ENCODE results near the gene RAD9A. TPM values are rescaled to one million over a fixed set of nuclear protein-coding genes. Genes with fewer than 3 reads are reported as not detected.

RAD9A gene
- total and polyA plus RNA-seq, 2 experiments from 2014 or later, result 13.9 to 17.0 TPM

DNA sequence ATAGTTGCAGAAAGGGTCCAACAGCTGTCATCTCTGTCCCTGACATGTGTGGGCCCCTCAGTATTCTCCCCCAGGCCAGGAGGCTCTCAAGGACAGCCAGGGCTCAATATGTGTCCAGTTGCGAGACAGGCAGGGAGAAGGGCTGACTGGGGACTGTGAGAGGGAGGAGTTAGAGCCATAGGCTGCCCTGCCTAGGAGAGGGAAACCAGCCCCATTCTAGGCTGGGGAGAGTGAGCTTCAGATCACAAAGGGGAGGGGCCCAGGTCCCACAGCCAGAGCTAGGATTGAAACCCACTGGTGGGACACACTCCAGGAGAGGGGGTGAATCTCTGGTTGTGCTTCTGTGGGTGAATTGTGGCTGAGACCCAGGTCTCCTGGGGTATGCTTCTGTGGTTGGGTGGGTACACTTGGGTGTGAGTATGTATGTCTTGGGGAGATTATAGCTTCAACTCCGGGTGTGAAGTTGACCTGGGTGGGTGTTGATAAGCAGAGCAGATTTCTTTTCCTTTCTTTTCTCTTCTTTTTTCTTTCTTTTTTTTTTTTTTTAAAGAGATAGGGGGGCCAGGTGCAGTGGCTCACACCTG, 21.6 kb downstream of the RAD9A start:
- DNase-seq (ENCODE audit: low spot score) (no peak), ATAC-seq (no peak)
- H3K79me2 ChIP-seq (replicated peaks; ENCODE audit: insufficient read depth), result no peaks in the 10 kb centered on the region
- no peaks in the 10 kb centered on the region for H4K20me1 ChIP-seq (replicated peaks; ENCODE audit: insufficient read depth)
- H3K4me1 Mint-ChIP-seq, result peaks cover 26% of the 10 kb centered on the region
- TF ChIP-seq POLR2AphosphoS5 (IDR thresholded peaks at IDR 0.05; ENCODE audit: low read depth) (no peak), CREB1 (CRISPR knock-in tag; IDR thresholded peaks at IDR 0.05; ENCODE audit: low read depth) (no peak), STAT1 (IDR thresholded peaks at IDR 0.05; ENCODE audit: unreplicated experiment) (no peak), NANOG (IDR thresholded peaks at IDR 0.05; ENCODE audit: borderline replicate concordance) (no peak), EZH2 (IDR thresholded peaks at IDR 0.05; ENCODE audit: low read depth, unreplicated experiment) (no peak), JUNB (IDR thresholded peaks at IDR 0.05; ENCODE audit: unreplicated experiment) (no peak), EZH2phosphoT487 (IDR thresholded peaks at IDR 0.05; ENCODE audit: unreplicated experiment) (no peak), ZNF331 (CRISPR knock-in tag; IDR thresholded peaks at IDR 0.05; ENCODE audit: low read depth) (no peak), ZNF114 (CRISPR knock-in tag; IDR thresholded peaks at IDR 0.05) (no peak)
- TF ChIP-seq, protein P1, sequence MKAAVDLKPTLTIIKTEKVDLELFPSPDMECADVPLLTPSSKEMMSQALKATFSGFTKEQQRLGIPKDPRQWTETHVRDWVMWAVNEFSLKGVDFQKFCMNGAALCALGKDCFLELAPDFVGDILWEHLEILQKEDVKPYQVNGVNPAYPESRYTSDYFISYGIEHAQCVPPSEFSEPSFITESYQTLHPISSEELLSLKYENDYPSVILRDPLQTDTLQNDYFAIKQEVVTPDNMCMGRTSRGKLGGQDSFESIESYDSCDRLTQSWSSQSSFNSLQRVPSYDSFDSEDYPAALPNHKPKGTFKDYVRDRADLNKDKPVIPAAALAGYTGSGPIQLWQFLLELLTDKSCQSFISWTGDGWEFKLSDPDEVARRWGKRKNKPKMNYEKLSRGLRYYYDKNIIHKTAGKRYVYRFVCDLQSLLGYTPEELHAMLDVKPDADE (IDR thresholded peaks at IDR 0.05), result no peak
- TF ChIP-seq, protein P2, sequence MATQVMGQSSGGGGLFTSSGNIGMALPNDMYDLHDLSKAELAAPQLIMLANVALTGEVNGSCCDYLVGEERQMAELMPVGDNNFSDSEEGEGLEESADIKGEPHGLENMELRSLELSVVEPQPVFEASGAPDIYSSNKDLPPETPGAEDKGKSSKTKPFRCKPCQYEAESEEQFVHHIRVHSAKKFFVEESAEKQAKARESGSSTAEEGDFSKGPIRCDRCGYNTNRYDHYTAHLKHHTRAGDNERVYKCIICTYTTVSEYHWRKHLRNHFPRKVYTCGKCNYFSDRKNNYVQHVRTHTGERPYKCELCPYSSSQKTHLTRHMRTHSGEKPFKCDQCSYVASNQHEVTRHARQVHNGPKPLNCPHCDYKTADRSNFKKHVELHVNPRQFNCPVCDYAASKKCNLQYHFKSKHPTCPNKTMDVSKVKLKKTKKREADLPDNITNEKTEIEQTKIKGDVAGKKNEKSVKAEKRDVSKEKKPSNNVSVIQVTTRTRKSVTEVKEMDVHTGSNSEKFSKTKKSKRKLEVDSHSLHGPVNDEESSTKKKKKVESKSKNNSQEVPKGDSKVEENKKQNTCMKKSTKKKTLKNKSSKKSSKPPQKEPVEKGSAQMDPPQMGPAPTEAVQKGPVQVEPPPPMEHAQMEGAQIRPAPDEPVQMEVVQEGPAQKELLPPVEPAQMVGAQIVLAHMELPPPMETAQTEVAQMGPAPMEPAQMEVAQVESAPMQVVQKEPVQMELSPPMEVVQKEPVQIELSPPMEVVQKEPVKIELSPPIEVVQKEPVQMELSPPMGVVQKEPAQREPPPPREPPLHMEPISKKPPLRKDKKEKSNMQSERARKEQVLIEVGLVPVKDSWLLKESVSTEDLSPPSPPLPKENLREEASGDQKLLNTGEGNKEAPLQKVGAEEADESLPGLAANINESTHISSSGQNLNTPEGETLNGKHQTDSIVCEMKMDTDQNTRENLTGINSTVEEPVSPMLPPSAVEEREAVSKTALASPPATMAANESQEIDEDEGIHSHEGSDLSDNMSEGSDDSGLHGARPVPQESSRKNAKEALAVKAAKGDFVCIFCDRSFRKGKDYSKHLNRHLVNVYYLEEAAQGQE (IDR thresholded peaks at IDR 0.05; ENCODE audit: unreplicated experiment), result no peak
- TF ChIP-seq, protein P3, sequence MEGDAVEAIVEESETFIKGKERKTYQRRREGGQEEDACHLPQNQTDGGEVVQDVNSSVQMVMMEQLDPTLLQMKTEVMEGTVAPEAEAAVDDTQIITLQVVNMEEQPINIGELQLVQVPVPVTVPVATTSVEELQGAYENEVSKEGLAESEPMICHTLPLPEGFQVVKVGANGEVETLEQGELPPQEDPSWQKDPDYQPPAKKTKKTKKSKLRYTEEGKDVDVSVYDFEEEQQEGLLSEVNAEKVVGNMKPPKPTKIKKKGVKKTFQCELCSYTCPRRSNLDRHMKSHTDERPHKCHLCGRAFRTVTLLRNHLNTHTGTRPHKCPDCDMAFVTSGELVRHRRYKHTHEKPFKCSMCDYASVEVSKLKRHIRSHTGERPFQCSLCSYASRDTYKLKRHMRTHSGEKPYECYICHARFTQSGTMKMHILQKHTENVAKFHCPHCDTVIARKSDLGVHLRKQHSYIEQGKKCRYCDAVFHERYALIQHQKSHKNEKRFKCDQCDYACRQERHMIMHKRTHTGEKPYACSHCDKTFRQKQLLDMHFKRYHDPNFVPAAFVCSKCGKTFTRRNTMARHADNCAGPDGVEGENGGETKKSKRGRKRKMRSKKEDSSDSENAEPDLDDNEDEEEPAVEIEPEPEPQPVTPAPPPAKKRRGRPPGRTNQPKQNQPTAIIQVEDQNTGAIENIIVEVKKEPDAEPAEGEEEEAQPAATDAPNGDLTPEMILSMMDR (conservative IDR thresholded peaks at IDR 0.05; ENCODE audit: low read depth in 2 of 2), result no peak
- TF ChIP-seq, protein P4, sequence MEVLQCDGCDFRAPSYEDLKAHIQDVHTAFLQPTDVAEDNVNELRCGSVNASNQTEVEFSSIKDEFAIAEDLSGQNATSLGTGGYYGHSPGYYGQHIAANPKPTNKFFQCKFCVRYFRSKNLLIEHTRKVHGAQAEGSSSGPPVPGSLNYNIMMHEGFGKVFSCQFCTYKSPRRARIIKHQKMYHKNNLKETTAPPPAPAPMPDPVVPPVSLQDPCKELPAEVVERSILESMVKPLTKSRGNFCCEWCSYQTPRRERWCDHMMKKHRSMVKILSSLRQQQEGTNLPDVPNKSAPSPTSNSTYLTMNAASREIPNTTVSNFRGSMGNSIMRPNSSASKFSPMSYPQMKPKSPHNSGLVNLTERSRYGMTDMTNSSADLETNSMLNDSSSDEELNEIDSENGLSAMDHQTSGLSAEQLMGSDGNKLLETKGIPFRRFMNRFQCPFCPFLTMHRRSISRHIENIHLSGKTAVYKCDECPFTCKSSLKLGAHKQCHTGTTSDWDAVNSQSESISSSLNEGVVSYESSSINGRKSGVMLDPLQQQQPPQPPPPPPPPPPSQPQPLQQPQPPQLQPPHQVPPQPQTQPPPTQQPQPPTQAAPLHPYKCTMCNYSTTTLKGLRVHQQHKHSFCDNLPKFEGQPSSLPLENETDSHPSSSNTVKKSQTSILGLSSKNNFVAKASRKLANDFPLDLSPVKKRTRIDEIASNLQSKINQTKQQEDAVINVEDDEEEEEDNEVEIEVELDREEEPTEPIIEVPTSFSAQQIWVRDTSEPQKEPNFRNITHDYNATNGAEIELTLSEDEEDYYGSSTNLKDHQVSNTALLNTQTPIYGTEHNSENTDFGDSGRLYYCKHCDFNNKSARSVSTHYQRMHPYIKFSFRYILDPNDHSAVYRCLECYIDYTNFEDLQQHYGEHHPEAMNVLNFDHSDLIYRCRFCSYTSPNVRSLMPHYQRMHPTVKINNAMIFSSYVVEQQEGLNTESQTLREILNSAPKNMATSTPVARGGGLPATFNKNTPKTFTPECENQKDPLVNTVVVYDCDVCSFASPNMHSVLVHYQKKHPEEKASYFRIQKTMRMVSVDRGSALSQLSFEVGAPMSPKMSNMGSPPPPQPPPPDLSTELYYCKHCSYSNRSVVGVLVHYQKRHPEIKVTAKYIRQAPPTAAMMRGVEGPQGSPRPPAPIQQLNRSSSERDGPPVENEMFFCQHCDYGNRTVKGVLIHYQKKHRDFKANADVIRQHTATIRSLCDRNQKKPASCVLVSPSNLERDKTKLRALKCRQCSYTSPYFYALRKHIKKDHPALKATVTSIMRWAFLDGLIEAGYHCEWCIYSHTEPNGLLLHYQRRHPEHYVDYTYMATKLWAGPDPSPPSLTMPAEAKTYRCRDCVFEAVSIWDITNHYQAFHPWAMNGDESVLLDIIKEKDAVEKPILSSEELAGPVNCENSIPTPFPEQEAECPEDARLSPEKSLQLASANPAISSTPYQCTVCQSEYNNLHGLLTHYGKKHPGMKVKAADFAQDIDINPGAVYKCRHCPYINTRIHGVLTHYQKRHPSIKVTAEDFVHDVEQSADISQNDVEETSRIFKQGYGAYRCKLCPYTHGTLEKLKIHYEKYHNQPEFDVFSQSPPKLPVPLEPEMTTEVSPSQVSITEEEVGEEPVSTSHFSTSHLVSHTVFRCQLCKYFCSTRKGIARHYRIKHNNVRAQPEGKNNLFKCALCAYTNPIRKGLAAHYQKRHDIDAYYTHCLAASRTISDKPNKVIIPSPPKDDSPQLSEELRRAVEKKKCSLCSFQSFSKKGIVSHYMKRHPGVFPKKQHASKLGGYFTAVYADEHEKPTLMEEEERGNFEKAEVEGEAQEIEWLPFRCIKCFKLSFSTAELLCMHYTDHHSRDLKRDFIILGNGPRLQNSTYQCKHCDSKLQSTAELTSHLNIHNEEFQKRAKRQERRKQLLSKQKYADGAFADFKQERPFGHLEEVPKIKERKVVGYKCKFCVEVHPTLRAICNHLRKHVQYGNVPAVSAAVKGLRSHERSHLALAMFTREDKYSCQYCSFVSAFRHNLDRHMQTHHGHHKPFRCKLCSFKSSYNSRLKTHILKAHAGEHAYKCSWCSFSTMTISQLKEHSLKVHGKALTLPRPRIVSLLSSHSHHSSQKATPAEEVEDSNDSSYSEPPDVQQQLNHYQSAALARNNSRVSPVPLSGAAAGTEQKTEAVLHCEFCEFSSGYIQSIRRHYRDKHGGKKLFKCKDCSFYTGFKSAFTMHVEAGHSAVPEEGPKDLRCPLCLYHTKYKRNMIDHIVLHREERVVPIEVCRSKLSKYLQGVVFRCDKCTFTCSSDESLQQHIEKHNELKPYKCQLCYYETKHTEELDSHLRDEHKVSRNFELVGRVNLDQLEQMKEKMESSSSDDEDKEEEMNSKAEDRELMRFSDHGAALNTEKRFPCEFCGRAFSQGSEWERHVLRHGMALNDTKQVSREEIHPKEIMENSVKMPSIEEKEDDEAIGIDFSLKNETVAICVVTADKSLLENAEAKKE (CRISPR knock-in tag; IDR thresholded peaks at IDR 0.05), result no peak
- H3K27me3 ChIP-seq (ENCODE audit: insufficient read depth), result peaks cover 11% of the 10 kb centered on the region; the same call in 1 of the 2 replicates
- H2AFZ ChIP-seq, result no peak overlapping the region
- H3K27me3 Mint-ChIP-seq (ENCODE audit: insufficient read depth, low read depth, poor library complexity), result peaks cover 25% of the 10 kb centered on the region
- H3K4me3 ChIP-seq, result no peak overlapping the region
- no peak overlapping the region for H3K27ac ChIP-seq (ENCODE audit: low read depth)
- H3K4me1 ChIP-seq (ENCODE audit: insufficient read depth), result peaks cover 15% of the 10 kb centered on the region; the same call in 1 of the 2 replicates
- H3K36me3 Mint-ChIP-seq (ENCODE audit: low read depth), result no peaks in the 10 kb centered on the region
- no peaks in the 10 kb centered on the region for H3K9me2 ChIP-seq (ENCODE audit: insufficient read depth)
- H3F3A ChIP-seq (replicated peaks; ENCODE audit: low read depth), result no peaks in the 10 kb centered on the region
- no peaks in the 10 kb centered on the region for H3K9me3 Mint-ChIP-seq
- no peak overlapping the region; the same call in 1 of the 2 replicates for H3K27ac Mint-ChIP-seq
- no peaks in the 10 kb centered on the region for H3K36me3 ChIP-seq (ENCODE audit: insufficient read depth)
- H3K4me3 Mint-ChIP-seq, result no peak overlapping the region
- H3K4me2 ChIP-seq, result no peak overlapping the region

Data from GM23338 (cell line).